Kidney tubule cell (primary cell): ENCODE data around the gene GMPS.
"Not testable (repeated sequence)": the region's sequence is repeated elsewhere in the genome, so short reads cannot be mapped to it uniquely, and the experiment has no call there.

Experiments used
- DNase-seq: peaks from one replicate; pipeline ENCODE4 v3.0.0-alpha.2; 2018; ENCODE audit warnings: low spot score

Gene GMPS

DNA sequence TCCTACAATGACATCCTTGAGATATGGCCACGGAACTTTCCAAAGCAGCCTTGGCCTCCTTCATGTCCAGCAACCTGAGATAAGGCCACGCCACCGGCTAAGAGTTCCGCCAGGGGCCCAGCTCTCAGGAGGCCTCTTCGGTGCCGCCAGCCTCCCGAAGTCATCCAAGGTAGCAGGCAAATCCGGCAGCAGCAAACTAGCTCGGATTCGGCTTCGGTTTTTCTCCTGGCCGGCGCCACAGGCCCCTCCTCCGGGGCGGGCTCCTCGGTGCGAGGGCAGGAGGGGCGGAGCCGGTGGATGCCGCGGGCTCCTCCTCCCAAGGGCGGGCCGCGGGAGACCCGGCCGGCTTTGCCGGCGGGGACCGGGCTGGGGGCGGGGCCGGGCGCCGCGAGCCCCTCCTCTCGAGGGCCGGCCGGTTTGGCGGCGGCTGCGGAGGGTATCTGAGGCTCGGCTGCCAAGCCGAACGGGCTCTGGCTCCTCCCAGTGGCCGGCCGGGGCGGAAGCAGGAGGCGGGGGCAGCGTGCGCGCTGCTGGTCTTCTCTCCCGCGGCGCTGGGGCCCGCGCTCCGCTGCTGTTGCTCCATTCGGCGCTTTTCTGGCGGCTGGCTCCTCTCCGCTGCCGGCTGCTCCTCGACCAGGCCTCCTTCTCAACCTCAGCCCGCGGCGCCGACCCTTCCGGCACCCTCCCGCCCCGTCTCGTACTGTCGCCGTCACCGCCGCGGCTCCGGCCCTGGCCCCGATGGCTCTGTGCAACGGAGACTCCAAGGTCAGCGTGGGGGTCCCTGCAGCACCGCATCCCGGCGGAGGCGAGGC is at the start of gene GMPS:
GMPS (plus strand) TSS at position 518 of the 812 bp plus-strand sequence; CDS start at position 739, 221 bp downstream.
- DNase-seq = peak; percentile 97

DNA sequence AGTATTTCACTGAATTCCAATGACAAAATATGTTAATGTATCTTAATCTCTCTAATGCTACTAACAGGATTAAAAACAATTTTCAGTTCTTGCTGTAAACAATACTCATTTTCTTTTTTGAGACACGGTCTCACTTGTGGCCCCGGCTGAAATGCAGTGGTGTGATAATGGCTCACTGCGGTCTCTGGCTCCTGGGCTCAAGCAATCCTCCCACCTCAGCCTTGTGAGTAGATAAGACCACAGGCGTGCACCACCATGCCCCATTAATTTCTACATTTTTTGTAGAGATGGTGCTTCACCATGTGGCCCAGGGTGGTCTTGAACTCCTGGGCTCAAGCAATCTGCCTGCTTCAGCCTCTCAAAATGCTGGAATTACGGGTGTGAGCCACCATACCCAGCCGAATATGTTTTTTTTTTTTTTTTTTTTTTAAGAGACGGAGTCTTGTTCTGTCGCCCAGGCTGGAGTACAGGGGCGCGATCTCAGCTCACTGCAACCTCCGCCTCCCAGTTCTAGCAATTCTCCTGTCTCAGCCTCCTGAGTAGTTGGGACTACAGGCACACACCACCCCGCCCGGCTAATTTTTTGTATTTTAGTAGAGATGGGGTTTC is 41.9 kb upstream of the GMPS start:
- not testable (repeated sequence) for DNase-seq

DNA sequence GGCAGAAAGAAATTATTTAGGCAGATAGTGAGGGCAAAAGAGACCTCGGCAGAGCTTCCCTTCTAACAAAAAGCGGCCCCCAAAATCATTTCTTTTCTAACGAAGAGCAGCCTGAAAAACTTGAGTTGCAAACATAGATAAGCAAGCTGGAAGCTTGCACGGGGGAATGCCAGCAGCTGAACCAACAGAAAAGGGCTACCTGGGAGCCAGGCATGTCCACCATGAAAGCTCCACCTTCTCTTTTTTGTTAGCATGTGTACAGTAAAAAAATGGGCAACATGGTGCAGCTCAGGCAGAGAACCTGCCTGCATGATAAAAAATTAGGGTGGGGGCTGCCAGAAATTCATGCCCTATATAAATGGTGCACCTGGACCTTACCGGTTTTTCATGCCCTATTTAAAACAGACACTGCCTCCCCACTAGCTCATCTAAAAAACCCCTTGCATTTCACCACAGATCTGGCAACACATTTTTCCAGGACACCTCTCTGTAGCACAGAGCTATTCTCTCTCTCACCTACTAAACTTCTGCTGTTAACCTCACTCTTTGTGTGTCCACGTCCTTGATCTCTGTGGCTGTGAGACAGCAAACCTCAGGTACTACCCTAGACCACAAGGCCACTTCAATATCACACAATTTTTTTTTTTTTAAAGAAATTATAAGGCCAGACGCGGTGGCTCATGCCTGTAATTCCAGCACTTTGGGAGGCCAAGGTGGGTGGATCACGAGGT is 34.9 kb upstream of the GMPS start:
- no peak for DNase-seq

DNA sequence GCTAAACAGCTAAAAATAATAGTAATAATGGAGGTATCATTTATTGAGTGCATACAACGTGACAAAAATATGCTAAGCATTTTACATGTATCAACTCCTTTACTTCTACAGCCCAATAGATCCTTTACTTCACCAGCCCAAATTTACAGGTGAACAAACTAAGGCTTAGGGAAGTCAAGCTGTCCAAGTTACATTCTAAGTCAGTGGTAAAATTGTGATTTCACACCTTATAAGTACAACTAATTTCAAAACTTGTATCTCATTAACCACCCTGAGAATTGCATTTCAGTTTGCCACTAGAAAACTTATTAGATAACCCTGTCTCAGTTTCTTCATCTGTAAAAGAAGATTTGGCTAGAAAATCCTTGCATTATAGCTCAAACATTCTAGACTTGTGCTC is 26.9 kb upstream of the GMPS start:
- no peak for DNase-seq

DNA sequence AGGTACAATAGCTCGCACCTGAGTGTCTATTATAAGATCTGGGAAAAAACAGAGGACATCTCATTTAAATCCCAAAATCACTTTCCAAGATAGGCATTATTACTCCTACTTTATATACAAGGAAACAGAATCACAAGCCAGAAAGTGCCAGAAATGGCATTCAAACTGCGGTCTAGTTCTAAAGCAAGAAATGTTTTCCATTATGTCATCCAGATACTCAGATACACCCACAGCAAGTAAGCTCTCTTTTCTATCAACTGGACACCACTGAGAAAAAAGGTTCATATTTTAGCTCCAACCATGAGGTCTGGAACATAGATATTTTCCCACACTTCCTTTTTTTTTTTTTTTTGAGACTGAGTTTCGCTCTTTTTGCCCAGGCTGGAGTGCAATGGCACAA is 24.3 kb upstream of the GMPS start:
- DNase-seq = no peak

DNA sequence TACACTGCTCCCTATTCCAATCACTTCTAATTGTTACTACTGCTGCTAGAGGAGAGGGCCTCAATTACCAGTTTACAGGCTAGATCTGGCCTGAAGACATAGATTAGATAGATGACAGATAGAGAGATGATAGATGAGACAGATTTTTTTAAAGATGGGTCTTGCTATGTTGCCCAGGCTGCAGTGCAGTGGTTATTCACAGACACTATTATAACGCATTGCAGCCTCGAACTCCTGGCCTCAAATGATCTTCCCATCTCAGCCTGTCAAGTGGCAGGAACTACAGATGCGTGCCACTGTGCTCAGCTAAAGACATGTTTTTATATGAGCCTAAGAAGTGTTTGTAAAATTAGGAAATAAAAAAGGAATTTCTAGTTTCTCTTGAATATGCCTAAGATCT is 22.5 kb upstream of the GMPS start:
- DNase-seq = no peak

DNA sequence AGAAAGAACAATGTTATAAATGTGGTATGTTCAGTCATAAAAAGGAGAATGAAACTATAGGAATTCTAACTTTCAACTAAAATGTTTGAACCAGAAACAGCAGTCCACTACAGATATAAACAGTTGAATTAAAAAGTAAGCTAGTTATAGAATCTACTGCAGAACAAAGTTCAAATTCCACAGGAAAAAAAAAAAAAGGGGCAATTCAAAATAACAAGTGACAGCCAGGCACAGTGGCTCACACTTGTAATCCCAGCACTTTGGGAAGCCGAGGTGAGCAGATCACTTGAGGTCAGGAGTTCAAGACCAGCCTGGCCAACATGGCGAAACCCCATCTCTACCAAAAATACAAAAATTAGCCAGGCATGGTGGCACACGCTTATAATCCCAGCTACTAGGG is 21.0 kb upstream of the GMPS start:
- DNase-seq = not testable (repeated sequence)

DNA sequence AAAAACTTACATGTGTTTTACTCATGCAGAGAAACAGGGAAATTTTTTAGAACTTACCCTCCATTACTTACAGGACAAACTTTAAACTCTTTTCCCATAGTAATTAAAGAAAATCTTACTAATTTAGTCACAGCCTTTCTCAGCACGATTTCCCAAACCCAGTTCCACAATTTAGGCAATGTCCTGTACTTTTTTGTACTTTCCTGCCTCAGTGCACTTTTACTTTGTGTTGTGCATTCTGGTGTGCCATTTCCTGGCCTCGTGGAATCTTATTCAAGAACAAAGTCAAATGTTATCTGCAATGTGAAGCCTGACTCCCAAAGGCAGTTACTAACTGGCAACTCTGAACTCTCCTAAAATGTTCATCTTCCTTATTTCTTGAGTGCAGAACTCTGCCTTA is 18.1 kb upstream of the GMPS start:
- DNase-seq = no peak

DNA sequence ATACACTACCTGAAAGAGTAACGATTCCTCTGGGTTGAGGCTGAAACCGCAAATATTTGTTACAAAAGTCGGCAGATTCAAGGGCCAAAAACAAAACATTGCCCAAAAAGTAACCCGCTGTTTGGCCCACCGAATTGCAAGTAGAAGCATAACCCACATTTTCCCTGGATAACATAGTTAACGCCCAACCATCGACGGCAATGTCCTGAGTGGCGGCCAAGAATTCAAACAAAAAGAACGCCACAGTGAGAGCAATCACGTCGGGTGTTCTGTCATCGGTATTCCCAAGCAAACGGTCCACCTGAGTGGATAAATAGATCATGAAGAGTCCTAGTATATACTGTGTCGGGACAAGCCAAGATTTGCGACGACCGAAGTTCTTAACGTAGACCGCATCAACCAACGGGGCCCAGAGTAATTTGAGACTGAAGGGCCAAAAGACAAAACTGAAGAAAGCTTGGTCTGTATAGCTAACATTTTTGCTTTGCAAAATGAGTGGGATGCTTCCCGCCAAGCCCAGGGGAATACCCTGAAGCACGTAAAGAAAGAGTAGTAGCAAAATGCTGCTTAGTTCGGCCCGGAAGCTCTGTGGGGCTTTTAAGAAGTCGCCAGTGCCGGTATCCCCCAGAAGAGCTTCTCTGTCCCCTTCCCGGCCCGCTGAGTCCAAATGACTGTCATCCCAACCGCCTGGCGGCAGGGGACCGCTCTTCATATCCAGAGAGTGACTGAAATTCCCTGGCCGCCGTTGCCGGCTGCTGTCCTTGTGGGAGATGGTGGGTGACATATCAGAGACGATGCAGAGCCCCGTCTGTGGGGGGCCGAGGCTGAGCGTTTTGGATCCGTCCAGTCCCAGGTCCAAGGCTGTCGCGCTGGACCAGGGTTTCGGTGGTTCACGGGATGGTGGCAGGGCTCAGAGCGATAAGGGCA is 17.0 kb upstream of the GMPS start:
- peak; percentile 20 for DNase-seq

DNA sequence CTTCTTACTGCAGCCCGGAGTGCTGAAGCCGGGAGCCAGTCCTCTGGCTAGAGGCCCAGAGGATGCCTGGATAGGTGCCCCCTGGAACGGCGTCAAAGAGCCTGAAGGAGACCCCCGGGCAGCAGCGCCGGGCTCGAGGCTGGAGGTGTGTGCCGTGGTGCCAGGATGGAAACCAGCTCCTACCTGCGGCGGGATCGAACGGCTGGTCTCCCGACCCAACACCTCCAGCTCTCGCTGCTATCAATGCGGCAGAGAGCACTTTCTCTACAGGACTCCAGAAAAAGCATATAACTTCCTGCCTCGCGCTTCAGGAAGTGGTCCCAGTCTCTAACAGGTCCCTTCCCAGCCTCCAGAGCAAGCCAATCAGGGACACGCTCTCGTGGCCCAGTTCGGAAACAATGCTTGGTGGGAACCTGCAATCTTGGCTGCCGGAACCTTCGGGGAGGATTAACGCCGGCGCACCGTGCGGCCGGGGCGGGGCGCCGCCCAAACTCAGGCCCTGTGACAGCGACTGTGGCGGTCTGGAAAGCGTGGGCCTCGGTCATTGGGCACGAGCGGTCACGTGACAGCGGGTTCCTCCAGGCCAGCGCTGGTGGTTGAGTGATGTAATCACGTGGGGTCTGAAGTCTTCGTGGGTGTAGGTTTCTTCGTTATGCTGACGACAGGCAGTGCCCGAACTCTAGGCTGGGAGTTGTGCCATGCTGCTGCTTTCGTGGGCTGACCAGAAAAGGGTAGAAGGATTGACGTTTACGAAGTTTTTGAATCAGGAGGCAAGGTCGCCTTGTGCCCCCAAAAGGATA is 16.1 kb upstream of the GMPS start, which contains the start of gene SLC33A1:
SLC33A1 (minus strand) TSS at position 287 of the 800 bp plus-strand sequence. CDS start 430 bp downstream, outside the sequence.
- peak; percentile 99 for DNase-seq

DNA sequence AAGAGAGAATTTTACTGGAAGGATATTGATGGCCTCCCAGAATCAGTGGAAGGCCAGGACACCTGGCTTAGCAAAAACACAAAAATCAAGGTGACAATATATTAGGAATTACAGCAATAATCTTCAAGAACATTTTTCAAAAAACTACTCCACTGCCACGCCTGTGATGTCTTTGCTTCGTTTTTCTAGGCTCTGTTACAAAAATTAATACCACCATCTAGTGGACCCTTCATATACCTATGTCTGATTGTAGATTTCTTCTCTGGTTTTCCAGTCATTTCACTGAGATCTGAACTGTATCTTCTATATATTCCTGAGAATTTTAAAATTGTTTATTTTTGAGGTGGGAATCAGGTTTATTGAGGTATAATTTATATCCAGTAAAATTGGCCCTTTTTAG is 10.6 kb upstream of the GMPS start:
- peak; percentile 16 for DNase-seq

DNA sequence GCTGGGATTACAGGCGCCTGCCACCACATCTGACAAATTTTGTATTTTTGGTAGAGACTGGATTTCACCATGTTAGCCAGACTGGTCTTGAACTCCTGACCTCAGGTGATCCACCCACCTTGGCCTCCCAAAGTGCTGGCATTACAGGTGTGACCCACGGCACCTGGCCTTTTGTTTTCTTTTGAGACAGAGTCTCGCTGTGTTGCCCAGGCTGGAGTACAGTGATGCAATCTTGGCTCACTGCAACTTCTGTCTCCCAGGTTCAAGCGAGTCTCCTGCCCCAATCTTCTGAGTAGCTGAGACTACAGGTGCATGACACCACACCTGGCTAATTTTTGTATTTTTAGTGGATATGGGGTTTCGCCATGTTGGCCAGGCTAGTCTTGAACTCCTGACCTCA is 10.0 kb upstream of the GMPS start:
- DNase-seq = not testable (repeated sequence)

DNA sequence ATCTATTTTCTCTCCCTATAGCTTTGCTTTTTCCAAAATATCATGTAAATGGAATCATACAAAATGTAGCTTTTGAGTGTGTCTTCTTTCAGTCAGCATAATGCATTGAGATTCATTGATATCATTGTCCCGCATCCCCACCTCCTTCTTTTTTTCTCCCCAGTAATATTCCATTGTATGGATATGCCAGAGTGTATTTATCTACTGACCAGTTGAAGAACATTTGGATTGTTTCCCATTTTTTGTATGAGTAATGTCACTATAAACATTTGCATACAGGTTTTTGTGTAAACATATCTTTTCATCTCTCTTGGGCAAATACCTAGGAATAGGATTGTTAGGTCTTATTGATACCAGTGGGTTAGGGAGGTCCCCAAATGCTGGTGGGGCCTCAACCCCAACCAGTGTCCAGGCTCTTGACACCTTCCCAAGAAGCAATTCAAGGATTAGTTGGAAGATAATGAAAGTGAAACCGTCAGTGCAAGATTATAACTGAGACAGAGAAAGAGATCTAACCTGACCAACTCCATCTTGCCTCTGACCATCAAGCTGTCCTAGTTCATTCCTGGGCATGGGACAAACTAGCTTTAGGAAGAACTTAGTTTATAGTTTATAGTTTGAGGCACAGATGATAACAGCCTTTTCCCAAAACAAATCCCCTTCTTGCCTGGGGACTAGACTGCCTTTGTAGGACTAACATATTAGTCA is 8.8 kb upstream of the GMPS start:
- no peak for DNase-seq

DNA sequence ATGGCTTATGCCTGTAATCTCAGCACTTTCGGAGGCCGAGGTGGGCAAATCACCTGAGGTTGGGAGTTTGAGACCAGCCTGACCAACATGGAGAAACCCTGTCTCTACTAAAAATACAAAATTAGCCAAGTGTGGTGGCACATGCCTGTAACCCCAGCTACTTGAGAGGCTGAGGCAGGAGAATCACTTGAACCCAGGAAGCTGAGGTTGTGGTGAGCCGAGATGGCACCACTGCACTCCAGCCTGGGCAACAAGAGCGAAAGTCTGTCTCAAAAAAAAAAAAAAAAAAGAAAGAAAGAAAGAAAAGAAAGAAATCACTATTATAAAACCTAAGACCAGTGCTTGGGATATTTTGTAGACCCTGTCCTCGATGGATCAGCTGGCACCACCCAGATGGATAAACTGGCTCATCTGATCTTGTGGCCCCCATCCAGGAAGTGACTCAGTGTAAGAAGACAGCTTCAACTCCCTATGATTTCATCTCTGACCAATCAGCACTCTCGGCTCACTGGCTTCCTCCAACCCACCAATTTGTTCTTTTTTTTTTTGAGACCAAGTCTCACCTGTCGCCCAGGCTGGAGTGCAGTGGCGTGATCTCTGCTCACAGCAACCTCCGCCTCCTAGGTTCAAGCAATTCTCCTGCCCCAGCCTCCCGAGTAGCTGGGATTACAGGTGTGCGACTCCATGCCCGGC is 8.0 kb upstream of the GMPS start:
- DNase-seq = peak; percentile 77

DNA sequence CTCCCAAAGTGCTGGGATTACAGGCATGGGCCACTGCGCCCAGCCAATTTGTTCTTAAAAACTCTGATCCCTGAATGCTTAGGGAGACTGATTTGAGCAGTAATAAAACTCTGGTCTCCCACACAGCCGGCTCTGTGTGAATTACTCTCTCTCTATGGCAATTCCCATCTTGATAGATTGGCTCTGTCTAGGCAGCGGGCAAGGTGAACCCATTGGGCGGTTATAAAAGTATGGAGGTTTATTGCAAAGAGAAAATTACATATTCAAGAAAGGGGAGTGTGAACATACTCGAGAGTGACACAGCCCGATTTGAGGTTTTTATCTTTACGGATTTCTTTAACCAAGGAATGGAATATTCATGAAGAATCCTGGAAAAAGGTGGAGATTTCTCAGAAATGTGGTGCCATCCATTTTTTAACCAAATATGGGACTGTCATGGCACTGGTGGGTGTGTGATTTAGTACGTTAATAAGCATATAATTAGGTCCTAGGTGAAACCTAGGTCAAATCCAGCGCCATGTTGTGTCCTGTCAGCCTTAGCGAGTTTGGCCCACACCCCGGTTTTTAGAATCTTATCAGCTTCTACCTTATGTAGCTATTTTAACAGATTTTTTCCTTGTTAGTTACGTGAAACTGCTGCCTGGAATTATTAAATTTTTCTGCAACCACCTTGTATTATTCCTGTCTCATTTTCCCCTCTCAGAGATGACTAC is 7.2 kb upstream of the GMPS start:
- DNase-seq = no peak

DNA sequence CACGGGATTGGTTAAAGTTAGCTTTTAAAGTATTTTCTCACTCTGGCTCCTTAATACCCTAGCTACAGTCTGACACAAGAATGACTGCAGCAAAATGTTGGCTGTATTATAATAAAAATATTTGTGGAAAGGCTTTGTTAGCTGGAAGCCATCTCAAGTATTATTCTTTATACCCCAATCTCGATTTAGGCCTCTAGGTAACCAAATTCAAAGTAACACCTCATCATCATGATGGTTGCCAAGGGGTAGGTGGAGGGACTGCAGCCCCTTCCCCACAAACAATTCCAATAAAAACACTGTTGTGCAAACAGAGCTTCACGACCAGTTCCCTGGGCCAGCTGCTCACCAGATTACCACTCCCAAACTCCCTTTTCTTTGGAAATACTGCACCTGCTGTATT is 759 bp upstream of the GMPS start:
- DNase-seq = no peak

DNA sequence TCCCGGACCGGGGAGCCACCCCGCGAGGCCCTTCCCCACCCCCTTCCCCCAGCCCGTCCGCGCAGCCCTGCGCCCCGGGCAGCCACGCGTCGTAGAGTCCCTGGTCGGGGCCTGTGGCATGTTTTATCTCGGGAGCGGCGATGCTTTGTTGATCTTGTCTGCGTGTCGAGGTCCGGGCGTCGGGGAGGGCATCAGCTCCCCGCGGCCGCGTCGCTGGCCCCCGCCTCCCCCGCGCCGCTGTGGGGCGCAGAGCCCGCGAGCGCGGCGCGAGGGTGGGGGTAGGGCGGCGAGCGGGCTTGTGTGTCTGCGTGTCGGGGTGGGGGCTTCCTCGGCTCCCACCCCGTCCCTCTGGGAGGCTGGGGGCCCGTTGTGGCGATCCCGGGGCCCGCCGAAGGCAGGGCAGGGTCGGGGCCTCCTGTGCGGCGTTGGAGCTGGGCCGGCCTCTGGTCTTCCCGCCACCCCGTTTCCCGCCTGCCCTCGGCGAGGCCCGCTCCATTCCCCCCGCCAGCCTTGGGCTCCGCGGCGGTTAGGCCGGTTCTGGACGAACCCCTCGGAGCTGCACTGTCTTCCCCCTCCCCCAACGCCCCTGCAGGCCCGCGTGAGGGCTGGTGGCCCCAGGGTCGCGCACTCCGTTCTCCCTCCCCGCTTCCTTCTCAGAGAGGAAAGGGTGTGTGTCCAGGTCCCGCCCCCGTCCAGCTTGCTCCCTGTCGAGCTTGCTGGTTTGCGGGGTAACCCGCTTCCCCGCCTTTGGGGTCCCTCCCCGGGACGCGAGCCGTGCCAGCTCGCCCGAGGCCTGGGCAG is 695 bp downstream of the GMPS start:
- no peak for DNase-seq

DNA sequence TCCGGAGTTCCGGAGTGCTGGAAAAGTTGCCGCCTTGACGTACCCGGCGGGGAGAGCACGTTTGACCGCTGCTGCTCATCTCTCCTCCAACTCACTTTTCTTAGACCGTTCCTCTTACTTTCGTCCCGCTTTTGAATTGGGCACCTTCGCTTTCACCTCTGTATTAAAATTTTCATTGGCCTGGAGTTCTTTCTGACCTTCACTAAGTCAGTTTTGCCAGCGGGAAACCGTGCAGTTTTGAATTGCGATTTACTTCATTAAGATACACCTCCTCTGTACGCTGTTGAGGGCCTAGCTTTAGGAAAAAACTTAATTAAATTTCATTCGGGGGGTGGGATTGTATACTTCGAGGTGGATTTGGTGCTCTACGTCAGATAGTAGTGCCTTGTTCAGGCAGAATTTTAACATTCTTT is 1.3 kb downstream of the GMPS start:
- peak; percentile 49 for DNase-seq
